Thyroid gland (tissue), 4 donors: Measurements from ENCODE around the gene RPL39L. TPM values are rescaled to one million over a fixed set of nuclear protein-coding genes. Genes with fewer than 3 reads are reported as not detected.

ENCODE experiments used
- DNase-seq, 2 donors: peaks; one replicate each; pipeline ENCODE4 v3.0.0-alpha.2; 2019
- H3K27ac ChIP-seq, 3 donors: fragments of 200-600 bp; sonication (generic); 1 replicate in 2 of 3; 2 replicates in 1 of 3; pipeline ENCODE4 v1.5.1; 2016 to 2019; ENCODE audit warnings: mild to moderate bottlenecking in 1 of 3, moderate library complexity in 1 of 3
- H3K27me3 ChIP-seq: fragments of 200-600 bp; sonication (generic); one replicate; pipeline ENCODE4 v1.5.1; 2019
- H3K36me3 ChIP-seq, 2 donors: fragments of 200-600 bp; sonication (generic); one replicate each; pipeline ENCODE4 v1.5.1; 2016 to 2019
- H3K4me1 ChIP-seq, 2 donors: fragments of 200-600 bp; sonication (generic); one replicate each; pipeline ENCODE4 v1.5.1; 2017 to 2019
- H3K4me3 ChIP-seq, 3 donors: fragments of 200-600 bp; sonication (generic); replicated peaks in 1 of 3; 1 replicate in 2 of 3; 2 replicates in 1 of 3; pipeline ENCODE4 v1.5.1; 2016; ENCODE audit warnings: mild to moderate bottlenecking in 1 of 3
- H3K9me3 ChIP-seq: fragments of 200-600 bp; sonication (generic); one replicate; pipeline ENCODE4 v1.5.1; 2017
- POLR2A ChIP-seq, 2 donors: fragments of 450-650 bp; IDR thresholded peaks; one replicate each; pipeline ENCODE4 v1.6.1; 2017; ENCODE audit warnings: antibody characterized with exemption in 2 of 2, mild to moderate bottlenecking in 2 of 2, moderate library complexity in 1 of 2
- WGBS, 2 donors: methylation state at CpG; one replicate each; pipeline ENCODE4 v1.1.5; 2017; 5-methylcytosine and 5-hydroxymethylcytosine counted together
- intact Hi-C: fragments of 100-400 bp; cut with DNase I; formaldehyde crosslinking; loops from one replicate; pipeline ENCODE4 v1.15.1; 2023
- total RNA-seq, 4 donors: library from RNA; depleted of rRNA; stranded (reverse); fragments of >200 nt; gene quantifications; one replicate each; pipeline ENCODE4 v1.2.3, GENCODE V29; 2016
- TF ChIP-seq, protein P1 (sequence below), 6 experiments: fragments of 200-600 bp in 3 of 6; fragments of 450-650 bp in 3 of 6; sonication (generic) in 3 of 6; IDR thresholded peaks; one replicate each; pipeline ENCODE4 v1.5.1; 2016 to 2019; ENCODE audit warnings: antibody characterized with exemption in 6 of 6, mild to moderate bottlenecking in 2 of 6, inconsistent platforms in 1 of 6, moderate library complexity in 1 of 6

RPL39L gene
- total RNA-seq, 4 donors from 2014 or later, result 6.0 to 8.6 (median 6.9) TPM

DNA sequence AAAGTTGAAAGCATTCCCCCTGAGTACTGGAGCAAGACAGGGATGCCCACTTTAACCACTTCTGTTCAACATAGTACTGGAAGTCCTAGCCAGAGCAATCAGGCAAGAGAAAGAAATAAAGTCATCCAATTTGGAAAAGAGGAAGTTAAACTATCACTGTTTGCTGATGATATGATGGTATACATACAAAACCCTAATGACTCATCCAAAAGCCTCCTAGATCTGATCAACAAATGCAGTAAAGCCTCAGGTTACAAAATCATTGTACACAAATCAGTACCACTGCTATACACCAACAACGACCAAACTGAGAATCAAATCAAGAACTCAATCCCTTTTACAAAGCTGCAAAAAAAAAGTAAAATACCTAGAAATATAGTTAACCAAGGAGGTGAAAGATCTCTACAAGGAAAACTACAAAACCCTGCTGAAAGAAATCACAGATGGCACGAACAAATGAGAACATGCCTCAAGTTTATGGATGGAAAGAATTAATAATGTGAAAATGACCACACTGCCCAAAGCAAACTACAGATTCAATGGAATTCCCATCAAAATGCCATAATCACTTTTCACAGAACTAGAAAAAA, 40.3 kb downstream of the RPL39L start:
- Histone ChIP-seq H3K27ac (no peak overlapping the region), H3K36me3 (no peaks in the 10 kb centered on the region), H3K4me3 (no peak overlapping the region), H3K4me1 (peaks cover 0 to 17% of the 10 kb centered on the region in 2 donors), H3K9me3 (no peaks in the 10 kb centered on the region), H3K27me3 (no peaks in the 10 kb centered on the region)
- TF ChIP-seq POLR2A (IDR thresholded peaks at IDR 0.05), result no peak
- TF ChIP-seq, protein P1, sequence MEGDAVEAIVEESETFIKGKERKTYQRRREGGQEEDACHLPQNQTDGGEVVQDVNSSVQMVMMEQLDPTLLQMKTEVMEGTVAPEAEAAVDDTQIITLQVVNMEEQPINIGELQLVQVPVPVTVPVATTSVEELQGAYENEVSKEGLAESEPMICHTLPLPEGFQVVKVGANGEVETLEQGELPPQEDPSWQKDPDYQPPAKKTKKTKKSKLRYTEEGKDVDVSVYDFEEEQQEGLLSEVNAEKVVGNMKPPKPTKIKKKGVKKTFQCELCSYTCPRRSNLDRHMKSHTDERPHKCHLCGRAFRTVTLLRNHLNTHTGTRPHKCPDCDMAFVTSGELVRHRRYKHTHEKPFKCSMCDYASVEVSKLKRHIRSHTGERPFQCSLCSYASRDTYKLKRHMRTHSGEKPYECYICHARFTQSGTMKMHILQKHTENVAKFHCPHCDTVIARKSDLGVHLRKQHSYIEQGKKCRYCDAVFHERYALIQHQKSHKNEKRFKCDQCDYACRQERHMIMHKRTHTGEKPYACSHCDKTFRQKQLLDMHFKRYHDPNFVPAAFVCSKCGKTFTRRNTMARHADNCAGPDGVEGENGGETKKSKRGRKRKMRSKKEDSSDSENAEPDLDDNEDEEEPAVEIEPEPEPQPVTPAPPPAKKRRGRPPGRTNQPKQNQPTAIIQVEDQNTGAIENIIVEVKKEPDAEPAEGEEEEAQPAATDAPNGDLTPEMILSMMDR (IDR thresholded peaks at IDR 0.05), result no peak
- DNase-seq, result no peak
- 88 to 94% methylated on average over 2 of the region's 2 CpGs for WGBS, 2 donors
- intact Hi-C loops, result no loop called here

DNA sequence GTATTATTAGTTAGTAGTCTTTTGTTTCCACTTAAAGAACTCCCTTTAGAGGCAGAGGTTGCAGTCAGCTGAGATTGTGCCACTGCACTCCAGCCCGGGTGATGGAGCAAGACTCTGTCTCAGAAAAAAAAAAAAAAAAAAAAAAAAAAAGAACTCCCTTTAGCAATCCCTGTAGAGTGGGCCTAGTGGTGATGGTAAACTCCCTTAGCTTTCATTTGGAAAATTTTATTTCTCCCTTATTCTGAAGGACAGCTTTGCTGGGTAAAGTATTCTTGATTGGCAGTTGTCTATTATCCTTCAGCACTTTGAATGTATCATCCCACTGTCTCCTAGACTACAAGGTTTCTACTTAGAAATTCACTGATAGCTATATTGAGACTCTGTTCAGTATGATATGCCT, 46.0 kb downstream of the RPL39L start:
- no peak for DNase-seq
- H3K9me3 ChIP-seq, result no peaks in the 10 kb centered on the region
- no peak for TF ChIP-seq POLR2A (IDR thresholded peaks at IDR 0.05)
- TF ChIP-seq, protein P1 (IDR thresholded peaks at IDR 0.05), result no peak
- intact Hi-C loops, result no loop called here
- no peaks in the 10 kb centered on the region for H3K27me3 ChIP-seq
- no peaks in the 10 kb centered on the region for H3K36me3 ChIP-seq
- WGBS, 2 donors, result 76 to 82% methylated on average over 1 of the region's 1 CpG
- H3K4me3 ChIP-seq, result no peak overlapping the region
- H3K4me1 ChIP-seq, result no peaks in the 10 kb centered on the region
- no peak overlapping the region for H3K27ac ChIP-seq

DNA sequence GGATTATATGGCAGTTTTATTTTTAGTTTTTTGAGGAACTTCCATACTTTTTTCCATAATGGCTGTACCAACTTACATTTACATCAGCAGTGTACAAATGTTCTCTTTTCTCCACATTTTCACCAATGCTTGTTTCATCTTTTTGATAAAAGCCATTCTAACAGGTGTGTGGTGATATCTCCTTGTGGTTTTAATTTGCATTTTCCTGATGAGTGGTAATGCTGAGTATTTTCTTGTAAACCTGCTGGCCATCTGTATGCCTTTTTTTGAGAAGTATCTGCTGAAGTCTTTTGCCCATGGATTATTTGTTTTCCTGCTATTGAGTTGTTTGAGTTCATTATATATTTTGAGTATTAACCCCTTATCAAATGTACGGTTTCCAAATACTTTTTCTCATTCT, 50.6 kb downstream of the RPL39L start:
- Histone ChIP-seq H3K27me3 (no peaks in the 10 kb centered on the region), H3K27ac (no peak overlapping the region), H3K4me3 (no peak overlapping the region), H3K36me3 (no peaks in the 10 kb centered on the region), H3K9me3 (no peaks in the 10 kb centered on the region), H3K4me1 (no peaks in the 10 kb centered on the region)
- no peak for DNase-seq
- 73 to 92% methylated on average over 1 of the region's 1 CpG for WGBS, 2 donors
- intact Hi-C loops, result no loop called here
- TF ChIP-seq POLR2A (IDR thresholded peaks at IDR 0.05), result no peak
- TF ChIP-seq, protein P1 (IDR thresholded peaks at IDR 0.05), result no peak

DNA sequence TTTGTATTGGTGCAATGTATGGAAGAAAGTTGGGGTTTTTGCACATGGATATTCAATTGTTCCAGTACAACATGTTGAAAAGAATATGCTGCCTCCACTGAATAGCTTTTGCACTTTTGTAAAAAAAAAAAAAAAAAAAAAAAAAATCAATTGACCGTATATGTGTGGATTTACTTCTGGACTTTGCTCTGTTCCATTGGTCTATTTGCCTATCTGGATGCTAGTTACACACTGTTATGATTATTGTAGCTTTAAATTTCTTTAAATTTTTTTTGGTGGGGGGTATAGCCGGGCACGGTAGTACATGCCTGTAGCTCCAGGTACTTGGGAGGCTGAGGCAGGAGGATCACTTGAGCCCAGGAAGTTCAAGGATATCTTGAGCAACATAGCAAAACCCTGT, 52.5 kb downstream of the RPL39L start:
- 95 to 97% methylated on average over 3 of the region's 3 CpGs for WGBS, 2 donors
- no peak for DNase-seq
- TF ChIP-seq POLR2A (IDR thresholded peaks at IDR 0.05), result no peak
- TF ChIP-seq, protein P1 (IDR thresholded peaks at IDR 0.05), result no peak
- H3K4me3 ChIP-seq, result no peak overlapping the region
- no peaks in the 10 kb centered on the region for H3K36me3 ChIP-seq
- H3K27me3 ChIP-seq, result no peaks in the 10 kb centered on the region
- no peak overlapping the region for H3K27ac ChIP-seq
- no peaks in the 10 kb centered on the region for H3K4me1 ChIP-seq
- no peaks in the 10 kb centered on the region for H3K9me3 ChIP-seq
- intact Hi-C loops, result no loop called here

DNA sequence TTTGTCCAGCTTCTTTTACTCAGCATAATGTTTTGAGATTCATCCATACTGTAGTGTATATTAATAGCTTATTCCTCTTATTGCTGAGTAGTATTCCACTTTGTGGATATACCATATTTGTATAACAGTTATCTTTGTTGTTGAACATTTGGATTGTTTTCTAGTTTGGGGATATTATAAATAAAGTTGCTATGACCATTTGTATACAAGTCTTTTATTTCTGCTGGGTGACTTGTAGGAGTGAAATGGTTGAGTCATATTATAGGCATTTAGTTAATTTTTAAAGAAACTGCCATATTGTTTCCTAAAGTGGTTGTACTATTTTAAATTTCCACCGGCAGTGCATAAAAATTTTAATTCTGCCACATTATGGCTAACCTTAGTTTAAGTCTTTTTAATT, 53.4 kb downstream of the RPL39L start:
- WGBS, 2 donors, result 96 to 99% methylated on average over 1 of the region's 1 CpG
- Histone ChIP-seq H3K9me3 (no peaks in the 10 kb centered on the region), H3K27ac (no peak overlapping the region), H3K36me3 (no peaks in the 10 kb centered on the region), H3K4me1 (no peaks in the 10 kb centered on the region), H3K27me3 (no peaks in the 10 kb centered on the region), H3K4me3 (no peak overlapping the region)
- DNase-seq, result no peak
- TF ChIP-seq POLR2A (IDR thresholded peaks at IDR 0.05), result no peak
- TF ChIP-seq, protein P1 (IDR thresholded peaks at IDR 0.05), result no peak
- intact Hi-C loops, result no loop called here
